ENCODE data around the gene CLDN34. TPM values are rescaled to one million over a fixed set of nuclear protein-coding genes. Genes with fewer than 3 reads are reported as not detected.
A peak's percentile ranks its signal among the peaks of the same experiment; 100 is the strongest.

Gene CLDN34
- total RNA-seq, 1 donor from 2014 or later = not detected

- peak overlapping the region; percentile 3 for H3K4me3 Mint-ChIP-seq (ENCODE audit: low read depth)
- intact Hi-C loops (cut with micrococcal nuclease) = no loop called here
- peaks cover 4% of the 10 kb centered on the region for H3K27me3 Mint-ChIP-seq (ENCODE audit: low read depth)
- H3K4me1 Mint-ChIP-seq (ENCODE audit: low read depth) = peaks cover 45% of the 10 kb centered on the region
- no peak for DNase-seq (ENCODE audit: low spot score)
- no peaks in the 10 kb centered on the region for H3K9me3 Mint-ChIP-seq
- H3K27ac Mint-ChIP-seq = peak overlapping the region; percentile 86
- peaks cover 4% of the 10 kb centered on the region for H3K36me3 Mint-ChIP-seq (ENCODE audit: low read depth)
Observed at GRCh38 chrX:10011261-10011931, 44.2 kb downstream of the CLDN34 start.

DNA sequence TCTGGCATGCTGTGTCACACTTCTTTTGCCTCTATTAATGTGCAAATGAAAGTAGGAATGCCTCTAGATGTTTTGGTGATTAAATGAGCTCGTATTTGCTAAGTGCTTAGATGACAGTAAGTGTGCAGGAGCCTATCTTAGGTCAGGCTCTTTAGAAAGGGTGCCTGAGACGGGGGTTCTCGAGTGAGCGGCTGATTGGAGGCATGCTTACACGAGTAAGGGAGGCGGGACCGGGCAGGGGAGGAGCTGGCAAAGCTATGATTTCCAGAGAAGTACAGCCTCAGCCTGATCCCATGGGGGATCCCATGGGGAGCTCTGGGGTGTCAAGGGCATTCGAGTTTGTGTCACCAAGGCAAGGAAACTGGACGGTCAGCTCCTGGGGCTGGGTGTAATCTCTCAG is 44.8 kb downstream of the CLDN34 start:
- Mint-ChIP-seq H3K4me1 (ENCODE audit: low read depth) (peaks cover 45% of the 10 kb centered on the region), H3K27ac (peak overlapping the region; percentile 86), H3K27me3 (ENCODE audit: low read depth) (peaks cover 4% of the 10 kb centered on the region), H3K4me3 (ENCODE audit: low read depth) (peak overlapping the region; percentile 0), H3K9me3 (no peaks in the 10 kb centered on the region), H3K36me3 (ENCODE audit: low read depth) (peaks cover 8% of the 10 kb centered on the region)
- no peak for DNase-seq (ENCODE audit: low spot score)
- intact Hi-C loops (cut with micrococcal nuclease) = no loop called here

DNA sequence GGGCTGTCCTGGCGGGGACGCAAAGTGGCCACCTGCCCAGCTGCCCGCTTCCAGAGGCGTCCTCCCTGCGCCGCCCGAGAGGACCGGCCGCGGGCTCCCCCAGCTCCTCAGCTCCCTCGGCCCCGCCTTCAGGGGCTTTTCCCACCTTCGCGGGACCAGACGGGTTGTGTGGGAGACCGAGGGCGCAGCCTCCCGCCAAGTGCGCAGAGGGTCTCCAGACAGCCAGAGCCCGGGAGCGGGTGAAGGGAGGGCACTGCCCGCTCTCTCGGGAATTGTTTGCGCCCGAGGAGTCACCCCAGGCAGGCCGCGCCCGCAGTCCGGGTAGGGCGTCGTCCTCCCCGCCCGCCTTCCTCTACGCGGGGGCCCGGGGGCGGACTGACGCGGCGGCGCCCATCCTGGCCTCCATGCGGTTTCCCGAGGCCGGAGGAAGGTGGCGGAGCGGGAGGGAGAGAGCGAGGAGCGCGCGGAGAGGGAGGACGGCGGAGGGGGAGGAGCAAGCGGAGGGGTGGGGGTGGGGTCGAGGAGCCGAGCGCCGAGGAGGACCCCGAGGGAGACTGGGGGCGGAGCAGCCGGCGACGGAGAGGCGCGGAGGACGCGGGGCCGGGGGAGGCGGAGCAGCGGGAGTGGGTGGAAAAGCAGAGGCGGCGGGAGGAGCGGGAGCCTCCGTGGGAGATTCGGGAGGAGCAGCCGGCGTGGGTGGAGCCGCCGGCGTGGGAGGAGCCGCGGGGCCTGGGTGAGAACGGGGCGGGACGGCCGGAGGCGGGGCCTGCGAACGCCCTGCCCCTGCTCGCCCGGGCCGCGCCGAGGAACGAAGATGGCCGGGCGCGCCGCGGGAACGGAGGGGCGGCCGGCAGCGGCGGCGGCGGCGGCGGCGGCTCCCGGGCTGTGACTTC is 47.5 kb downstream of the CLDN34 start:
- intact Hi-C loops (cut with micrococcal nuclease) = loop anchor here (1.0 to 2.0 kb wide), 2 partner anchors 10 to 18 kb away; no protein-coding TSS in a partner anchor
- Mint-ChIP-seq H3K27ac (peak overlapping the region; percentile 73), H3K9me3 (no peaks in the 10 kb centered on the region), H3K36me3 (ENCODE audit: low read depth) (peaks cover 26% of the 10 kb centered on the region), H3K4me3 (ENCODE audit: low read depth) (peak overlapping the region; percentile 66), H3K4me1 (ENCODE audit: low read depth) (peaks cover 46% of the 10 kb centered on the region), H3K27me3 (ENCODE audit: low read depth) (peaks cover 4% of the 10 kb centered on the region)
- peak; percentile 74 for DNase-seq (ENCODE audit: low spot score)

DNA sequence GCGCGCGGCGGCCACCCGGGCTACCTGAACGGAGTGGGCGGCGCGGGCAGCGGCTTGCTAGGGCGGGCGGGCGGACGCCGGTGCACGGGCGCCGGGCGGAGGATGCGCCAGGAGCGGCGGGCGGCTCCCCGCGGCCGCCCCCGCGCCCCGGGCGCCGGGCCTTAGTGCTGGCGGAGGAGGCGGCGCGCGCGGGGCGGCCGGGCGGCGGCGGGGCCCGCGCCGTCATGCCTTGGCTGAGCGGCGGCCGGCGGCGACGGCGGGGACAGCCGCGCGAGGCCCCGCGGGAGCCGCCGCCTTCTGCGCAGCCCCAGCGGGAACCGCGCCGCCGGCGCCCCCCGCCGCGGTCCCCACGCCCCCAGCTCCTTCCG is 48.2 kb downstream of the CLDN34 start:
- peaks cover 43% of the 10 kb centered on the region for H3K4me1 Mint-ChIP-seq (ENCODE audit: low read depth)
- peaks cover 26% of the 10 kb centered on the region for H3K36me3 Mint-ChIP-seq (ENCODE audit: low read depth)
- no peak overlapping the region for H3K4me3 Mint-ChIP-seq (ENCODE audit: low read depth)
- no peaks in the 10 kb centered on the region for H3K9me3 Mint-ChIP-seq
- intact Hi-C loops (cut with micrococcal nuclease) = loop anchor here (2.0 kb wide), 1 partner anchor 19 kb away; no protein-coding TSS in a partner anchor
- peaks cover 4% of the 10 kb centered on the region for H3K27me3 Mint-ChIP-seq (ENCODE audit: low read depth)
- no peak for DNase-seq (ENCODE audit: low spot score)
- H3K27ac Mint-ChIP-seq = no peak overlapping the region

- Mint-ChIP-seq H3K36me3 (ENCODE audit: low read depth) (peaks cover 26% of the 10 kb centered on the region), H3K4me3 (ENCODE audit: low read depth) (peak overlapping the region; percentile 86), H3K27me3 (ENCODE audit: low read depth) (peaks cover 4% of the 10 kb centered on the region), H3K9me3 (no peaks in the 10 kb centered on the region), H3K27ac (no peak overlapping the region), H3K4me1 (ENCODE audit: low read depth) (peaks cover 37% of the 10 kb centered on the region)
- intact Hi-C loops (cut with micrococcal nuclease) = loop anchor here (2.0 kb wide), 1 partner anchor 19 kb away; no protein-coding TSS in a partner anchor
- DNase-seq (ENCODE audit: low spot score) = no peak
Observed at GRCh38 chrX:10015723-10016518, 48.8 kb downstream of the CLDN34 start.

DNA sequence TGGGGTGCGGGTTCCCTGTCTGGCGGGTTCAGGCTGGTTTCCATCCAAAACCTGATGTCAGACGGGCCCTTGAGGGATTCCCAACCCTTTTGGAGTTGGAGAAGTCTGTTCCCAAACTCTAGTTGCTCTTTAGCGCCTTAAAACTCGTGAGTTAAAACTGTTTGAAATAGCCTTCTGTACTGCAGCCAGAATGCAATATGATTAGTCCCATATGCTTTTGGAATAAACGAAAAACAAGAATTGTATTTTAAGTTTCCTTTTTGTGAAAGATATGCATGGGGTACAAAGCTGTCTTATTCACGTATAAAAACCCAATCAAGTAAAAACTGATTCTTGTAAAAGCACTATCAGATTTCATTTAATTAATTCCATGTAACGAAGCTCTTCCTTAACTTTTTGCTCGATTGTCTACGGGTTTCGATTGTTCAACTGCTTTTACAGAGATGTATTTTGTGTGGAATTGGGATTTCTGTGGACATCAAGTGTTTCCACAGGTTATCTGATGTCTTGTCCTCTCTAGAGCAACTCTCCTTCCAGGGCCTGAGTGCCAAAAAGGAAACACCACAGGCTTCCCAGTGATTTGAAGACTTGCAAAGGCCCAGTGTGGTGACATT is 49.5 kb downstream of the CLDN34 start:
- DNase-seq (ENCODE audit: low spot score) = no peak
- Mint-ChIP-seq H3K27ac (peak overlapping the region; percentile 66), H3K27me3 (ENCODE audit: low read depth) (peaks cover 4% of the 10 kb centered on the region), H3K36me3 (ENCODE audit: low read depth) (peaks cover 29% of the 10 kb centered on the region), H3K4me3 (ENCODE audit: low read depth) (peak overlapping the region; percentile 86), H3K9me3 (no peaks in the 10 kb centered on the region), H3K4me1 (ENCODE audit: low read depth) (peaks cover 33% of the 10 kb centered on the region)
- intact Hi-C loops (cut with micrococcal nuclease) = no loop called here

- Mint-ChIP-seq H3K27me3 (ENCODE audit: low read depth) (peaks cover 2% of the 10 kb centered on the region), H3K4me1 (ENCODE audit: low read depth) (peaks cover 25% of the 10 kb centered on the region), H3K36me3 (ENCODE audit: low read depth) (peaks cover 28% of the 10 kb centered on the region), H3K4me3 (ENCODE audit: low read depth) (no peak overlapping the region), H3K9me3 (no peaks in the 10 kb centered on the region), H3K27ac (no peak overlapping the region)
- intact Hi-C loops (cut with micrococcal nuclease) = no loop called here
- DNase-seq (ENCODE audit: low spot score) = no peak
Observed at GRCh38 chrX:10017872-10018271, 50.7 kb downstream of the CLDN34 start.

Other genes starting within 250 kb of the CLDN34 start
- not detected in 2 replicates for gene GPR143, start 201.5 kb upstream of the CLDN34 start, total RNA-seq
- not detected in 2 replicates for gene SHROOM2, start 180.9 kb upstream of the CLDN34 start, total RNA-seq
- 0.14 and 0.16 TPM in 2 replicates for gene CLCN4, start 189.6 kb downstream of the CLDN34 start, total RNA-seq